GM12874 (cell line): ENCODE measurements around the gene DCAF12.

Experiments
- CTCF ChIP-seq: IDR thresholded peaks from 2 replicates; pipeline ENCODE4 v1.5.1; 2011; ENCODE audit warnings: low read depth, mild to moderate bottlenecking, control low read depth, low read length, moderate library complexity; ENCODE audit not compliant: insufficient read depth

The DCAF12 gene

DNA sequence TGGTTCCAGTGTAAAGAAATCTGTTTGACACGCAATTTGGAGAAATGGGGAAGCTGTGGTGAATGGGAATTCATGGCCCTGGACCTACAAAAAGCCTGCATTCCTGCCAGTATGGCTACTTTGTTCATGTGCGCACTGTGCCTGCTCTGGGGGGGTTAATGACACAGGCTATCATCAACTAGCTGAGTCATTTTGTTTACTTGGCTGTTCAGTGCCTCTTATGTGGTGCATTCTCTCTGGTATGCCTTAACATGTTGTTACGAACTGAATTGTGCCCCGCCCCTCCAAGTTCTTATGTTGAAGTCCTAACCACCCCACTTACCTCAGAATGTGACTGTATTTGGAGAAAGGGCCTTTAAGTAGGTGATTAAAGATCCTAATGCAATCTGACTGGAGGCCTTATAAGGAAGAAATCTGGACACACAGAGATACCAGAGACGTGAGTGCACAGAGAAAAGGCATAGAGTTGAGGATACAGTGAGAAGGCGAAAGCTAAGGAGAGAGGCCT is 31.9 kb upstream of the DCAF12 start:
- no peak for TF ChIP-seq CTCF

DNA sequence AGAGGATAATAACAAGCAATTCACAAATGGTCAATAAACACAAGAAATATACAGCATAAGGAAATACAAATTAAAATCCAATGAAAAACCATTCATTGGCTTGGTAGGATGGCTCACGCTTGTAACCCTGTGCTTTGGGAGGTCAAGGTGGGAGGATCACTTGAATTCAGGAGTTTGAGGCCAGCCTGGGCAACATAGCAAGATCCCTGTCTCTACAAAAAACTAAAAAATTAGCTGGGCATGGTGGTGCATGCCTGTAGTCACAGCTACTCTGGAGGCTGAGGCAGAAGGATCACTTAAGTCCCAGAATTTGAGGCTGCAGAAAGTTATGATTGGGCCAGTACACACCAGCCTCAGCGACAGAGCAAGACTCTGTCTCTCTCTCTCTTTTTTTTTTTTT is 31.4 kb upstream of the DCAF12 start:
- TF ChIP-seq CTCF: no peak

GRCh38 chr9:34157318-34157717 is 30.8 kb upstream of the DCAF12 start:
- TF ChIP-seq CTCF: no peak

- no peak for TF ChIP-seq CTCF
Measured at GRCh38 chr9:34154057-34154456, 27.6 kb upstream of the DCAF12 start.

DNA sequence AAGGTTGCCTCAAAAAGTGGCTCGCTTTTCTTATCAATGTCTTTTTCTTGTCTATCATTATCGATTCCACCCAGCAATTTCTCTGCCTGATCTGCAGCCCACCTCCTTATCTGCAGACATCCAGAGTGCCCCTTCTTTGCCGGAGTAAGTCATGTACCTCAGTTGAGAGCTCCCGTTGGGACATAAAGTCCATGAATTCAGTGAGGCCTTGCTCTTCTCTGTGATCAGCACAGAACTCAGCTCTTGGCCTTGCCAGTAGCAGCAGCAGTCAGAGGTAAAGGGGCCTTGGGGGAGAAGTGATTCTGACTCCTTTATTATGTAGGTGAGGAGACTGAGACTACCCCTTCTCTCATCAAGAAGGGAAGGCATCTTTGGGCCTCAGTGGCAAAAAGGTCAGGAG is 24.9 kb upstream of the DCAF12 start:
- no peak for TF ChIP-seq CTCF

DNA sequence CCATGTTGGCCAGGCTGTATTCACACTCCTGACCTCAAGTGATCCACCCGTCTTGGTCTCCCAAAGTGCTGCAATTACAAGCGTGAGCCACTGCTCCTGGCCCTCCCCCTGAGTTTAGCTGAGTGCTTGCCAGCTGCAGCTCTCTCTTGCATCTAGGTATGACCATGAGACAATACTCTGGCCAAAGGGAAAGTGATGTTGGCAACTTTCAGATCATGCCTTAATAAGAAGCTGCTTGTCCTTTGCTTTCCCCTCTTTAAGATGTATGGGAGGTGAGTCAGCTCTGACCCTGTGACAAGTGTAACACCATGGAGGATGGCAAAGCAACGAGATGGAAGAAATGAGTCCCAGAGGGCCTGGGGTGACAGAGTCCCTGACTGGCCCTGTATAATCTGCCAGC is 18.7 kb upstream of the DCAF12 start:
- no peak for TF ChIP-seq CTCF

DNA sequence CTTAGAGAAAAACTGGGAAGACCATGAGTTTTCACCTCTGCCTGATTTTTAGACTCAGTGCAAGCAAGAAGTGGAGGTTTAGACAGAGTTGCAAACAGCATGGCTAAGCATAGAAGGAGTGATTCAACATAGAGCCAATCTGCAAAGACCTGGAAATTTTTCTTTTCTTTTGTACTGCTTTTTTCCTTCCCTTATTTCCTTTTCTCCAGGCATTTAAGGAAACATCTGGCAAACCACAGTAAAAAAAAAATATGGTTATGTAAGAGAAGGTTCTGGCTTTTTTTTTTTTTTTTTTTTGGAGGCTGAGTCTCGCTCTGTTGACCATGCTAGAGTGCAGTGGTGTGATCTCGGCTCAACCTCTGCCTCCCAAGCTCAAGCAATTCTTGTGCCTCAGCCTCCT is 16.6 kb upstream of the DCAF12 start:
- TF ChIP-seq CTCF: no peak

GRCh38 chr9:34140853-34141252 is 14.4 kb upstream of the DCAF12 start:
- TF ChIP-seq CTCF: no peak
